B cell (primary cell): ENCODE measurements around the gene SMAP1. TPM values are rescaled to one million over a fixed set of nuclear protein-coding genes. Genes with fewer than 3 reads are reported as not detected.

ENCODE experiments used
- ATAC-seq: fragments of 200-7000 bp; cut with Tn5 transposase; one replicate; pipeline ENCODE4 v1.10.0; 2021; ENCODE audit warnings: low read depth, mild to moderate bottlenecking, moderate number of reproducible peaks, moderate library complexity
- CTCF ChIA-PET: fragments of 350-600 bp; sonication (Branson Sonifier 250); formaldehyde crosslinking; loops from one replicate; lab custom pipeline; 2021; ENCODE audit warnings: antibody characterized with exemption, inconsistent platforms; lab: Charles Lee
- POLR2A ChIA-PET: fragments of 350-600 bp; sonication (Branson Sonifier 250); formaldehyde crosslinking; loops from one replicate; lab custom pipeline; 2021; ENCODE audit warnings: antibody characterized with exemption; lab: Charles Lee
- DNase-seq: peaks from one replicate; pipeline ENCODE4 v3.0.0; 2013
- H2AFZ ChIP-seq: 2 replicates; pipeline ENCODE4 v1.6.1; 2012; ENCODE audit warnings: mild to moderate bottlenecking, low read depth, low read length; ENCODE audit not compliant: insufficient read depth, poor library complexity, severe bottlenecking
- H3K27ac ChIP-seq, 2 donors: 1 replicate in 1 of 2; 2 replicates in 1 of 2; pipeline ENCODE4 v1.5.1; 2012 to 2013; ENCODE audit warnings: low read length in 2 of 2, mild to moderate bottlenecking in 2 of 2, moderate library complexity in 1 of 2
- H3K27me3 ChIP-seq, 4 experiments: fragments of 200-600 bp in 1 of 4; sonication (generic) in 1 of 4; replicated peaks in 1 of 4; 1 replicate in 2 of 4; 2 replicates in 2 of 4; pipeline versions ENCODE4 v1.6.1 to v1.7.0; 2013 to 2016; ENCODE audit warnings: low read length in 3 of 4, mild to moderate bottlenecking in 2 of 4, mixed read lengths in 1 of 4, moderate library complexity in 1 of 4; ENCODE audit not compliant: insufficient read depth in 4 of 4, control insufficient read depth in 3 of 4; ENCODE audit errors: control extremely low read depth in 1 of 4
- H3K36me3 ChIP-seq, 2 experiments: replicated peaks in 1 of 2; 1 replicate in 1 of 2; 2 replicates in 1 of 2; pipeline versions ENCODE4 v1.6.1 to v1.7.1; 2013; ENCODE audit warnings: low read length in 1 of 2; ENCODE audit not compliant: insufficient read depth in 2 of 2, control insufficient read depth in 1 of 2; ENCODE audit errors: control extremely low read depth in 1 of 2, extremely low read depth in 1 of 2
- H3K4me1 ChIP-seq, 2 donors: fragments of 200-600 bp in 1 of 2; sonication (generic) in 1 of 2; 1 replicate in 1 of 2; 2 replicates in 1 of 2; pipeline versions ENCODE4 v1.5.1 to v1.6.1; 2013 to 2017; ENCODE audit warnings: low read length in 2 of 2; ENCODE audit not compliant: control insufficient read depth in 2 of 2, insufficient read depth in 2 of 2
- H3K4me2 ChIP-seq: replicated peaks from 2 replicates; pipeline ENCODE3; 2012; ENCODE audit warnings: mild to moderate bottlenecking, low read depth, low read length; ENCODE audit not compliant: poor library complexity, severe bottlenecking
- H3K4me3 ChIP-seq, 5 experiments: fragments of 200-600 bp in 1 of 5; sonication (generic) in 1 of 5; 1 replicate in 3 of 5; 2 replicates in 2 of 5; pipeline versions ENCODE4 v1.5.1 to v1.7.0; 2011 to 2016; ENCODE audit warnings: low read length in 4 of 5, mild to moderate bottlenecking in 4 of 5, low read depth in 2 of 5, control low read depth in 1 of 5, moderate library complexity in 1 of 5; ENCODE audit not compliant: insufficient read depth in 1 of 5; ENCODE audit errors: control extremely low read depth in 1 of 5, extremely low read depth in 1 of 5
- H3K79me2 ChIP-seq: fragments of 200-600 bp; sonication (generic); one replicate; pipeline ENCODE4 v1.6.0; 2016; ENCODE audit warnings: low read length; ENCODE audit not compliant: control insufficient read depth, insufficient read depth
- H3K9ac ChIP-seq: fragments of 200-600 bp; sonication (generic); 2 replicates; pipeline ENCODE4 v1.6.1; 2017; ENCODE audit warnings: mild to moderate bottlenecking, low read length, moderate library complexity
- H3K9me3 ChIP-seq, 3 donors: one replicate each; pipeline versions ENCODE4 v1.6.1 to v1.7.1; 2013; ENCODE audit warnings: low read length in 2 of 3; ENCODE audit not compliant: control insufficient read depth in 2 of 3, insufficient read depth in 1 of 3; ENCODE audit errors: control extremely low read depth in 1 of 3
- H4K20me1 ChIP-seq: 2 replicates; pipeline ENCODE4 v1.6.0; 2012; ENCODE audit warnings: mild to moderate bottlenecking, low read length; ENCODE audit not compliant: insufficient read depth, control insufficient read depth, poor library complexity, severe bottlenecking
- H3K27ac Mint-ChIP-seq: one replicate; pipeline ENCODE4 v1.8.0; 2021; ENCODE audit warnings: mixed read lengths
- H3K27me3 Mint-ChIP-seq: one replicate; pipeline ENCODE4 v1.8.0; 2021; ENCODE audit warnings: mixed read lengths
- H3K4me1 Mint-ChIP-seq: one replicate; pipeline ENCODE4 v1.8.0; 2021; ENCODE audit warnings: mixed read lengths
- H3K4me3 Mint-ChIP-seq: one replicate; pipeline ENCODE4 v1.8.0; 2021; ENCODE audit warnings: mixed read lengths
- H3K9me3 Mint-ChIP-seq: one replicate; pipeline ENCODE4 v1.8.0; 2022; ENCODE audit warnings: mixed read lengths; ENCODE audit not compliant: insufficient read depth
- CTCF ChIP-seq: fragments of 200-600 bp; IDR thresholded peaks from one replicate; pipeline ENCODE4 v1.8.0; 2022; ENCODE audit warnings: antibody characterized with exemption, mild to moderate bottlenecking
- EZH2 ChIP-seq: IDR thresholded peaks from 2 replicates; pipeline ENCODE4 v1.6.1; 2012; ENCODE audit warnings: borderline replicate concordance, low read depth, mild to moderate bottlenecking, moderate library complexity, low read length; ENCODE audit not compliant: insufficient read depth, poor library complexity, severe bottlenecking
- WGBS: methylation state at CpG from one replicate; pipeline ENCODE4 v1.1.5; 2013; ENCODE audit warnings: missing lambda C conversion rate; ENCODE audit not compliant: insufficient coverage; 5-methylcytosine and 5-hydroxymethylcytosine counted together
- intact Hi-C: fragments of 100-400 bp; cut with micrococcal nuclease; formaldehyde crosslinking; loops from one replicate; pipeline ENCODE4 v1.10.0; 2022
- polyA plus RNA-seq: library from polyadenylated mRNA; depleted of rRNA; stranded (reverse); fragments of >200 nt; gene quantifications from 2 replicates; pipeline ENCODE4 v1.2.3, GENCODE V29; 2012
- total RNA-seq, 2 donors: library from RNA; stranded (reverse); fragments of 120-200 nt in 1 of 2; gene quantifications; 1 replicate in 1 of 2; 2 replicates in 1 of 2; pipeline versions ENCODE4 v1.2.3 to v1.2.4, GENCODE V29; 2013 to 2022

SMAP1 gene
- total and polyA plus RNA-seq, 2 donors (not counting 1 experiment from before 2014, with no cell fraction given): 11.0 to 21.7 TPM

- Histone ChIP-seq H3K27ac (no peak overlapping the region), H2AFZ (no peak overlapping the region), H3K4me1 (no peaks in the 10 kb centered on the region), H3K4me3 (no peak overlapping the region), H3K4me2 (no peak overlapping the region), H3K27me3 (no peaks in the 10 kb centered on the region), H3K79me2 (no peaks in the 10 kb centered on the region), H4K20me1 (no peaks in the 10 kb centered on the region), H3K9ac (no peak overlapping the region), H3K36me3 (peaks cover 3 to 7% of the 10 kb centered on the region in 2 experiments), H3K9me3 (no peaks in the 10 kb centered on the region)
- Mint-ChIP-seq H3K4me1 (no peaks in the 10 kb centered on the region), H3K27me3 (no peaks in the 10 kb centered on the region), H3K4me3 (no peak overlapping the region), H3K9me3 (no peaks in the 10 kb centered on the region), H3K27ac (no peak overlapping the region)
- ATAC-seq (no peak), DNase-seq (no peak)
- 98% methylated on average over 6 of the region's 6 CpGs for whole genome bisulfite sequencing
- ChIA-PET POLR2A (no interaction called here), CTCF (no interaction called here)
- intact Hi-C loops: no loop called here
- no peak for TF ChIP-seq EZH2
- TF ChIP-seq CTCF: no peak
Observed at GRCh38 chr6:70811788-70812187, 144.1 kb downstream of the SMAP1 start.

- Histone ChIP-seq H3K27me3 (no peaks in the 10 kb centered on the region), H3K4me2 (no peak overlapping the region), H3K79me2 (no peaks in the 10 kb centered on the region), H4K20me1 (no peaks in the 10 kb centered on the region), H3K27ac (no peak overlapping the region), H3K9ac (no peak overlapping the region), H3K4me3 (no peak overlapping the region), H3K4me1 (no peaks in the 10 kb centered on the region), H2AFZ (no peak overlapping the region), H3K9me3 (no peaks in the 10 kb centered on the region), H3K36me3 (peaks cover 3 to 6% of the 10 kb centered on the region in 2 experiments)
- ChIA-PET POLR2A (no interaction called here), CTCF (no interaction called here)
- no CpG with 5 or more reads among the region's 3 CpGs for WGBS
- H3K27me3 Mint-ChIP-seq: no peaks in the 10 kb centered on the region
- no peaks in the 10 kb centered on the region for H3K9me3 Mint-ChIP-seq
- intact Hi-C loops: no loop called here
- H3K27ac Mint-ChIP-seq: no peak overlapping the region
- no peak overlapping the region for H3K4me3 Mint-ChIP-seq
- TF ChIP-seq CTCF (no peak), EZH2 (no peak)
- ATAC-seq: no peak
- H3K4me1 Mint-ChIP-seq: no peaks in the 10 kb centered on the region
- DNase-seq: no peak
Observed at GRCh38 chr6:70813885-70814284, 146.2 kb downstream of the SMAP1 start.
